ENCODE measurements around the gene DKKL1.
A peak's percentile ranks its signal among the peaks of the same experiment; 100 is the strongest.
"Not testable (repeated sequence)": the region's sequence is repeated elsewhere in the genome, so short reads cannot be mapped to it uniquely, and the experiment has no call there.

The DKKL1 gene

GRCh38 chr19:49366110-49366509 is 2.4 kb downstream of the DKKL1 start:
- DNase-seq (ENCODE audit: low read depth), result peak; percentile 27
- H3K4me3 ChIP-seq (ENCODE audit: low read depth, low read length), result no peak overlapping the region
- TF ChIP-seq, protein P1, sequence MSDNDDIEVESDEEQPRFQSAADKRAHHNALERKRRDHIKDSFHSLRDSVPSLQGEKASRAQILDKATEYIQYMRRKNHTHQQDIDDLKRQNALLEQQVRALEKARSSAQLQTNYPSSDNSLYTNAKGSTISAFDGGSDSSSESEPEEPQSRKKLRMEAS (IDR thresholded peaks at IDR 0.05; ENCODE audit: low read depth, low read length), result no peak
- no peak for TF ChIP-seq CTCF (IDR thresholded peaks at IDR 0.05; ENCODE audit: low read depth, low read length)
- TF ChIP-seq POLR2A (IDR thresholded peaks at IDR 0.05; ENCODE audit: extremely low read depth, insufficient read length), result no peak
- no peak for TF ChIP-seq MYC (IDR thresholded peaks at IDR 0.05; ENCODE audit: low read depth, low read length)

DNA sequence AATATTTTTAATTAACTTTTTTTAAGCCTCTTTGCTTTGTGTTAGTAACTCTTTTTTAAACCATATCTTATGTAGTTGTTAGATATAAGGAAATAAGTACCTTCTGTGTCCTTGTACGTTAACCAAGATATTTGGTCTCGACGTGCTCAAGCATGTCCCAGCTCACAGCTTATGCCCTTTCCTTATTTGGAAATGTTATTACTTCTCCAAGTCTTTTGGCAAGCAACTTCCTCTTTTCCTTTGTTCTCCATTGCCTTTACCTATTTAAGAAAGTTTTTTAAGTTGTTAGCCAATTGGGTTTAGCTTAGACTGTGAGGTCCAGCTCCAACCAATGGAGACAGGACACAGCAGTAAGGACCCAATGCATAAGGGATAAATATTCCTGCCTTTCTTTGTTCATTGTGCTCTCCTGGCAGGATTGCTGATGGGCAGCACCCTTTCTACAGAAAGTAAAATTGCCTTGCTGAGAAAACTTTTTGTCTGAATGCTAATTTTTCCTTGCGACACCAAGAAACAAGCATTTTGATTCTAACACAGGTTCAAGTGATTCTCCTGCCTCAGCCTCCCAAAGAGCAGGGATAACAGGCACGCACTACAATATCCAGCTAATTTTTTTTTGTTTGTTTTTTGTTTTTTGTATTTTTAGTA is 5.2 kb downstream of the DKKL1 start:
- TF ChIP-seq, protein P1 (IDR thresholded peaks at IDR 0.05; ENCODE audit: low read depth, low read length), result no peak
- TF ChIP-seq POLR2A (IDR thresholded peaks at IDR 0.05; ENCODE audit: extremely low read depth, insufficient read length), result no peak
- TF ChIP-seq CTCF (IDR thresholded peaks at IDR 0.05; ENCODE audit: low read depth, low read length), result no peak
- no peak for TF ChIP-seq MYC (IDR thresholded peaks at IDR 0.05; ENCODE audit: low read depth, low read length)
- H3K4me3 ChIP-seq (ENCODE audit: low read depth, low read length), result no peak overlapping the region
- DNase-seq (ENCODE audit: low read depth), result peak; percentile 45

GRCh38 chr19:49371184-49371583 is 7.5 kb downstream of the DKKL1 start:
- TF ChIP-seq, protein P1 (IDR thresholded peaks at IDR 0.05; ENCODE audit: low read depth, low read length), result no peak
- no peak for TF ChIP-seq MYC (IDR thresholded peaks at IDR 0.05; ENCODE audit: low read depth, low read length)
- no peak for DNase-seq (ENCODE audit: low read depth)
- H3K4me3 ChIP-seq (ENCODE audit: low read depth, low read length), result no peak overlapping the region

DNA sequence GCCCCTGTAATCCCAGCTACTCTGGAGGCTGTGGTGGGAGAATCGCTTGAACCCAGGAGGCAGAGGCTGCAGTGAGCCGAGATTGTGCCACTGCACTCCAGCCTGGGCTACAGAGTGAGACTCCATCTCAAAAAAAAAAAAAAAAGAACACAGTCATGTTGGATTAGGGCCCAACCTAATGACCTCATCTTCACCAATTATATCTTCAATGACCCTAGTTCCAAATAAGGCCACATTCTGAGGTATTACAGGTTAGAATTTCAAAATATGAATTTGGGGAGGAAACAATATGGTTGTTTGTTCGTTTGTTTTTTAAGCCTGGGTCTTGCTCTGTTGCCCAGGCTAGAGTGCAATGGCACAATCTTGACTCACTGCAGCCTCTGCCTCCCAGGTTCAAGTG is 9.5 kb downstream of the DKKL1 start:
- not testable (repeated sequence) for H3K4me3 ChIP-seq (ENCODE audit: low read depth, low read length); DNase-seq (ENCODE audit: low read depth)

- TF ChIP-seq POLR2A (IDR thresholded peaks at IDR 0.05; ENCODE audit: extremely low read depth, insufficient read length) (no peak), MYC (IDR thresholded peaks at IDR 0.05; ENCODE audit: low read depth, low read length) (no peak), CTCF (IDR thresholded peaks at IDR 0.05; ENCODE audit: low read depth, low read length) (no peak)
- TF ChIP-seq, protein P1 (IDR thresholded peaks at IDR 0.05; ENCODE audit: low read depth, low read length), result no peak
- no peak for DNase-seq (ENCODE audit: low read depth)
- no peak overlapping the region for H3K4me3 ChIP-seq (ENCODE audit: low read depth, low read length)
Observed at GRCh38 chr19:49374665-49375434, 11.2 kb downstream of the DKKL1 start.

GRCh38 chr19:49378512-49378911 is 14.8 kb downstream of the DKKL1 start:
- TF ChIP-seq MYC (IDR thresholded peaks at IDR 0.05; ENCODE audit: low read depth, low read length) (no peak), POLR2A (IDR thresholded peaks at IDR 0.05; ENCODE audit: extremely low read depth, insufficient read length) (no peak), CTCF (IDR thresholded peaks at IDR 0.05; ENCODE audit: low read depth, low read length) (no peak)
- TF ChIP-seq, protein P1 (IDR thresholded peaks at IDR 0.05; ENCODE audit: low read depth, low read length), result no peak
- DNase-seq (ENCODE audit: low read depth), result no peak
- no peak overlapping the region for H3K4me3 ChIP-seq (ENCODE audit: low read depth, low read length)
